HG03045 (cell line): ENCODE measurements around the gene INPP4B.
"Not testable (repeated sequence)": the region's sequence is repeated elsewhere in the genome, so short reads cannot be mapped to it uniquely, and the experiment has no call there.

Experiments
- ATAC-seq: cut with Tn5 transposase; IDR thresholded peaks from one replicate; pipeline ENCODE4 v1.9.1; 2021; ENCODE audit warnings: mild to moderate bottlenecking, moderate library complexity; ENCODE audit not compliant: unreplicated experiment

The INPP4B gene

DNA sequence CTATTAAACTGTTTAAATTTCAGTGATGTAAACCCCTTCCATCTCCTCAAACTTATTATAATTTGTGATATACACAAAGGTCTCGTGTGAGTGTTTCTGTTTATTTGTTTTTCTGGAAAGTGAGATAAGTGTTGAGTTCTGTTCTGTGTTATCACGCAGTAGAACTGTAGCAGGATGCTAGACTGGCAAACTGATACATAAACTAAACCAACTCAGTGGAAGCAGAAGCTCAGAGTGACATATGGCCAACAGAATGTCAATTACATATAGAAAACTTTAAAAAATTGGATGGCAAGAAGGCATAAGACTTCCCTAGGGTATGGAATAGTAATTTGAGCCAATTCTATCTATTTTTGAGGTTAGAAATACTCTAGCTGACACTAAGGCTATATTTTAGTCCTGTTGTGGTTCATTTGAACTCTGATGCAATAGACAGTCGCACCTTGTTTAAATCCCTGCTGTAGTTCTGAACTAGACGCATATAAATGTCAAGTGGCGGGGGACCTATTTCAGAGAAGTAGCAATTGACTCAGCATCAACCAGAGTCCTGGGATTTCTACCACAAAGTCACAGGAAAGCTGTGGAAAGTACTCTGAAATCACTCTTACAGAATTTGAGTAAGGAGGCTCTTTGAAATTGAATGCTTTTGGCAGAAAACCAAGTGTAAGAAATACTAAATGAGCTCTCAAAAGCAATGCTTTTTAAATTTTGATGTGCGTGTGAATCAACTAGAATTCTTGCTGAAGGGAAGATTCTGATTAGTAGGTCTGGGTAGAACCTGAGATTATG lies 294.4 kb downstream of the INPP4B start:
- no peak for ATAC-seq

- ATAC-seq: no peak
Observed at GRCh38 chr4:142550965-142551364, 295.1 kb downstream of the INPP4B start.

GRCh38 chr4:142549726-142550463 lies 296.2 kb downstream of the INPP4B start:
- ATAC-seq: no peak

DNA sequence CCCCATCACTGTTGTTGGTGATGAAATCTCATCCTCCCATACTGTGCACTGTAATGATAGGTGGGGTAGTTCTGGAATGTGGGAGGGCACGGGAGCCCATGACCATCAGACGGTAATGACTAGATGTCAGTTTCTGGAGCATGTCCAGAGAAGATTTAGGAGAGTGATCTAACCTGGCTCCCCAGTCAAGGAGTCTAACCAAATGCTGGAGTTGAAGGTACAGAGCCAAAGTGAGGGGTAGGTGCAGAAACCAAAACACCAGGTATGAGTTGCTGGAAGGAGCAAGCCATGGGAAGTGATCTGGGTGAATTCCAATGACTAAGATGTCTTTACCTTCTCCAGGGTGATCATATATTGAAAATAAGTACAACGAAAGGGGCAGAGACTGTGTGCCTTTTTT lies 296.9 kb downstream of the INPP4B start:
- no peak for ATAC-seq

- no peak for ATAC-seq
Observed at GRCh38 chr4:142548491-142548890, 297.6 kb downstream of the INPP4B start.

- ATAC-seq: no peak
Observed at GRCh38 chr4:142547974-142548373, 298.1 kb downstream of the INPP4B start.

DNA sequence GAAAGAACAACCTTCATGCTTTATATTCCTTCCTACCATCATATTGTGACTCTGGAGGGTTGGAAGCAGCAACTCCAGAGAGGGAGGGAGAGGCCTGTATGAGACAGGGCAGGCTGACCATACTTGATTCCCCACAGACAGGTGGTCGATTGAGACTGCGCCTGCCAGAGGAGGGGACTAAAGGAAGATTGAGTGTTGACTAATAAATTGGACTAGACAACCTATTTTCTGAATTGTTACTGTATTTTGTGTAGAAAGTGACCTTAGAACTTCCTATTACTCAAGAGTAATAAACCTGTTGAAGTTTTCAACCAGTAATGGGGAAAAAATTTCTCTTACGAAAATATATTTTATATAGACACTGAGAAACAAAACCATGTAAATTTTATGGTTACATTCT lies 301.5 kb downstream of the INPP4B start:
- no peak for ATAC-seq

GRCh38 chr4:142544039-142544438 lies 302.1 kb downstream of the INPP4B start:
- ATAC-seq: no peak

- no peak for ATAC-seq
Observed at GRCh38 chr4:142540483-142540804, 305.7 kb downstream of the INPP4B start.

DNA sequence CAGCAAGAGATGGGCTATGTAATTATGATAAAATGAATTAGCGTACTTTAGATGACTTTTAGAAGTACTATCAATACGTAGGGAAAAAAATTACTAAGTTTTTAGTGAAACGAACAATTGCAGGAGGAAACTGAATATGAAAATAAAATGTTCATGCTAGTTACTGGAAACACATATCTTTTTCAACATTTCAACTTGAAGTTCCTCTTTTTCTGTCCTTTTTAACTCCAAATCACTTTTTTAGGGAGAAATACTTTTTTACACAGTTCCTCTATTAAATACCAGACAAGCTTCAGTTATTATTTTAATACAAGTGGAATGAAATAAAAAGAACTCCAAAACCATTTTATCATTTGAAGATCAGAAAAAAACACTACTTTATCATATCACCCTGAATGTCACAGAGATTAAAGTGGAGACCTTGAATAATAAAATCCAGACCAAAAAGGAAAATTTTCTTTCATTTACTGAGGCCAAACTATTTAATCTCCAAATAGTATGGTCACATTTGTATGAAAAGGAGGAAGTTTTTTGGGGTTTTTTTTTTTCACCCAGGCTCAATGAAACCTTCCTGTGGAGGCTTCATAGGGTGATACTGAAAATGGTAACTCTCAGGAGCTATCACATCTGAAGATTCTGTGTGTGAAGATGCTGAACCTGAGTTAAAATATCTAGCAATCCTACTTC lies 306.2 kb downstream of the INPP4B start:
- ATAC-seq: no peak

- no peak for ATAC-seq
Observed at GRCh38 chr4:142535009-142535408, 311.1 kb downstream of the INPP4B start.

GRCh38 chr4:142532054-142532453 lies 314.0 kb downstream of the INPP4B start:
- ATAC-seq: no peak

DNA sequence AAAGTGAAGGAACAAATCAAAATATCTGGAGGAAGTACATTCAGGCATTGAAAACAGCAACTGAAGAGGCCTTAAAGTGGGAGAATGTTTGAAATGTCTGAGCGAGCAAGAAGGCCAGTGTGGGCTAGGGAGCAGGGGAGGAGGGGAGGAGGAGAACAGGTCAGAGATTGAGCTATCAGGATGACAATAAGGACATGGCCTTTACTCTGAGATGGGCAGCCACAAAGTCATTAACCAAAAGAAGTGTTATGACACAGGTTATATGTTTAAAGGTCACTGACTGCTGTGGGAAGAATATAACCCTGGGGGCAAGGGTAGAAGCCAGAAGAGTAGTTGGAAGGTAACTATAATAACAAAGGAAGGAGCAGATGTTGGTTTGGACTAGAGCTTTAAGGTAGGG lies 315.4 kb downstream of the INPP4B start:
- ATAC-seq: no peak

GRCh38 chr4:142528433-142528832 lies 317.7 kb downstream of the INPP4B start:
- ATAC-seq: no peak

- ATAC-seq: no peak
Observed at GRCh38 chr4:142523111-142523510, 323.0 kb downstream of the INPP4B start.

GRCh38 chr4:142519342-142519741 lies 326.8 kb downstream of the INPP4B start:
- ATAC-seq: no peak

- ATAC-seq: no peak
Observed at GRCh38 chr4:142516686-142517526, 329.2 kb downstream of the INPP4B start.

DNA sequence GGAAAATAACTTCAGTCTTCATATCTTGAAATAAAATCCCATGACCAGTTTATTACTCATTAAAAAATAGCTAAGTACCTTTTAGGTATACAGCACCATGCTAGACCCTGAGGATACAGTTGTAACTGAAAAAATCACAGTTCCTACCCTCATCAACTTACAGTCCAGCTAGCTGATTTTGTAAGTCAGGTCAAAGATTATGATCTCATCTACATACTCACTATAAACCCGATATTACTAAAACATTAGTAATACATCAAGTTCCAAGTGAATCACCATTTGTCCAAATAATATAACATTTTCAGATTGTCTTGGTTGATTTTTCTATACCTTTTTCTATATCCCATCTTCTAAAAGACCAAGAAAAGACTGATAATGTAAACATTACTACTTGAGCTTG lies 333.9 kb downstream of the INPP4B start:
- ATAC-seq: no peak

DNA sequence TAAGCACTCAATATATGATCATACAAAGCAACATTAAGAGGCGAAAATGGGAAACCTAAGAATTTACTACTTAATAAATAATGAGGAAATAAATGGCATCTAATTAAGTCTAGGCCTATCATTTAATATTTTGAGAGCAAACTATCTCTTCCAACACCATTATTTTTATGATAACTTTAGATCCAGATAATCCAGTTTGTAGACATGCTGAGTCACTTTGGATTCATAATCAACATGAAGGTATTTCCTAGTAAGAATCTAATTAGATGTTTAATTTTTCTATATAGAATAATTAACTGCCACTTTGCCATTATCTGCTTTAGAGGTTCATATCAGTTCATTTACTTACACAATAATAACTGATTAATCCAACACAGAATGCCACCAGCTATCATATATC lies 336.2 kb downstream of the INPP4B start:
- no peak for ATAC-seq

GRCh38 chr4:142509381-142509780 lies 336.7 kb downstream of the INPP4B start:
- not testable (repeated sequence) for ATAC-seq

GRCh38 chr4:142500966-142501365 lies 345.1 kb downstream of the INPP4B start:
- no peak for ATAC-seq
